Activated B cell treated with CpG ODN at 0.5 μM for 24 hours (primary cell): ENCODE data around the gene CFAP73. TPM values are rescaled to one million over a fixed set of nuclear protein-coding genes. Genes with fewer than 3 reads are reported as not detected.
A peak's percentile ranks its signal among the peaks of the same experiment; 100 is the strongest.

Experiments
- ATAC-seq: fragments of 200-7000 bp; cut with Tn5 transposase; one replicate; pipeline ENCODE4 v1.10.0; 2021; ENCODE audit warnings: low read depth, mild to moderate bottlenecking, moderate library complexity
- CTCF ChIA-PET: fragments of 350-600 bp; sonication (Branson Sonifier 250); formaldehyde crosslinking; loops from one replicate; lab custom pipeline; 2021; ENCODE audit warnings: antibody characterized with exemption; lab: Charles Lee
- POLR2A ChIA-PET: fragments of 350-600 bp; sonication (Branson Sonifier 250); formaldehyde crosslinking; loops from one replicate; lab custom pipeline; 2021; ENCODE audit warnings: antibody characterized with exemption; lab: Charles Lee
- DNase-seq: peaks from one replicate; pipeline ENCODE4 v3.0.0; 2022
- H3K27ac Mint-ChIP-seq: one replicate; pipeline ENCODE4 v1.8.0; 2020; ENCODE audit warnings: mixed read lengths
- H3K27me3 Mint-ChIP-seq: one replicate; pipeline ENCODE4 v1.8.0; 2021; ENCODE audit warnings: mixed read lengths
- H3K36me3 Mint-ChIP-seq: one replicate; pipeline ENCODE4 v1.8.0; 2021; ENCODE audit warnings: low read depth, mixed read lengths
- H3K4me1 Mint-ChIP-seq: one replicate; pipeline ENCODE4 v1.8.0; 2021; ENCODE audit warnings: mixed read lengths
- H3K4me3 Mint-ChIP-seq: one replicate; pipeline ENCODE4 v1.8.0; 2020; ENCODE audit warnings: mild to moderate bottlenecking, mixed read lengths
- H3K9me3 Mint-ChIP-seq: one replicate; pipeline ENCODE4 v1.8.0; 2020; ENCODE audit warnings: mixed read lengths
- intact Hi-C: fragments of 100-400 bp; cut with micrococcal nuclease; formaldehyde crosslinking; loops from one replicate; pipeline ENCODE4 v1.15.1; 2024
- total RNA-seq: library from RNA; stranded (reverse); gene quantifications from 2 replicates; pipeline ENCODE4 v1.2.3, GENCODE V29; 2022
- TF ChIP-seq, protein P1 (sequence below): fragments of 200-600 bp; IDR thresholded peaks from one replicate; pipeline ENCODE4 v1.8.0; 2022; ENCODE audit warnings: antibody characterized with exemption, mild to moderate bottlenecking

CFAP73 gene
- total RNA-seq, 1 donor from 2014 or later = 1.1 TPM

GRCh38 chr12:113162102-113163029 is 12.8 kb downstream of the CFAP73 start:
- TF ChIP-seq, protein P1, sequence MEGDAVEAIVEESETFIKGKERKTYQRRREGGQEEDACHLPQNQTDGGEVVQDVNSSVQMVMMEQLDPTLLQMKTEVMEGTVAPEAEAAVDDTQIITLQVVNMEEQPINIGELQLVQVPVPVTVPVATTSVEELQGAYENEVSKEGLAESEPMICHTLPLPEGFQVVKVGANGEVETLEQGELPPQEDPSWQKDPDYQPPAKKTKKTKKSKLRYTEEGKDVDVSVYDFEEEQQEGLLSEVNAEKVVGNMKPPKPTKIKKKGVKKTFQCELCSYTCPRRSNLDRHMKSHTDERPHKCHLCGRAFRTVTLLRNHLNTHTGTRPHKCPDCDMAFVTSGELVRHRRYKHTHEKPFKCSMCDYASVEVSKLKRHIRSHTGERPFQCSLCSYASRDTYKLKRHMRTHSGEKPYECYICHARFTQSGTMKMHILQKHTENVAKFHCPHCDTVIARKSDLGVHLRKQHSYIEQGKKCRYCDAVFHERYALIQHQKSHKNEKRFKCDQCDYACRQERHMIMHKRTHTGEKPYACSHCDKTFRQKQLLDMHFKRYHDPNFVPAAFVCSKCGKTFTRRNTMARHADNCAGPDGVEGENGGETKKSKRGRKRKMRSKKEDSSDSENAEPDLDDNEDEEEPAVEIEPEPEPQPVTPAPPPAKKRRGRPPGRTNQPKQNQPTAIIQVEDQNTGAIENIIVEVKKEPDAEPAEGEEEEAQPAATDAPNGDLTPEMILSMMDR = no peak
- no peak overlapping the region for H3K4me3 Mint-ChIP-seq
- intact Hi-C loops = no loop called here
- DNase-seq (no peak), ATAC-seq (no peak)
- ChIA-PET CTCF (interaction anchor here (1.5 kb wide), 1 partner anchor 114 kb away, joined by 3 read pairs; no protein-coding TSS in a partner anchor), POLR2A (interaction anchor here (0.7 to 1.4 kb wide), 3 partner anchors 9 to 56 kb away, joined by 3 to 7 read pairs (median 5); no protein-coding TSS in a partner anchor)
- H3K27me3 Mint-ChIP-seq = no peaks in the 10 kb centered on the region
- H3K27ac Mint-ChIP-seq = peak overlapping the region; percentile 35
- no peaks in the 10 kb centered on the region for H3K9me3 Mint-ChIP-seq
- H3K4me1 Mint-ChIP-seq = no peaks in the 10 kb centered on the region
- H3K36me3 Mint-ChIP-seq = peaks cover 94% of the 10 kb centered on the region

- intact Hi-C loops = no loop called here
- Mint-ChIP-seq H3K4me1 (no peaks in the 10 kb centered on the region), H3K9me3 (no peaks in the 10 kb centered on the region), H3K36me3 (peaks cover 94% of the 10 kb centered on the region), H3K27me3 (no peaks in the 10 kb centered on the region), H3K27ac (no peak overlapping the region), H3K4me3 (no peak overlapping the region)
- TF ChIP-seq, protein P1 = no peak
- ATAC-seq (no peak), DNase-seq (no peak)
- POLR2A ChIA-PET = interaction anchor here (1.4 kb wide), 1 partner anchor 10 kb away, joined by 3 read pairs; no protein-coding TSS in a partner anchor
- CTCF ChIA-PET = interaction anchor here (1.5 kb wide), 1 partner anchor 115 kb away, joined by 3 read pairs; no protein-coding TSS in a partner anchor
Measured at GRCh38 chr12:113163030-113163360, 13.5 kb downstream of the CFAP73 start.

GRCh38 chr12:113164014-113164413 is 14.5 kb downstream of the CFAP73 start:
- no peaks in the 10 kb centered on the region for H3K4me1 Mint-ChIP-seq
- DNase-seq (no peak), ATAC-seq (no peak)
- peaks cover 93% of the 10 kb centered on the region for H3K36me3 Mint-ChIP-seq
- POLR2A ChIA-PET = no interaction called here
- CTCF ChIA-PET = interaction anchor here (1.5 kb wide), 1 partner anchor 10 kb away, joined by 6 read pairs; no protein-coding TSS in a partner anchor
- TF ChIP-seq, protein P1 = no peak
- H3K9me3 Mint-ChIP-seq = no peaks in the 10 kb centered on the region
- H3K27me3 Mint-ChIP-seq = no peaks in the 10 kb centered on the region
- H3K27ac Mint-ChIP-seq = no peak overlapping the region
- intact Hi-C loops = no loop called here
- H3K4me3 Mint-ChIP-seq = no peak overlapping the region

DNA sequence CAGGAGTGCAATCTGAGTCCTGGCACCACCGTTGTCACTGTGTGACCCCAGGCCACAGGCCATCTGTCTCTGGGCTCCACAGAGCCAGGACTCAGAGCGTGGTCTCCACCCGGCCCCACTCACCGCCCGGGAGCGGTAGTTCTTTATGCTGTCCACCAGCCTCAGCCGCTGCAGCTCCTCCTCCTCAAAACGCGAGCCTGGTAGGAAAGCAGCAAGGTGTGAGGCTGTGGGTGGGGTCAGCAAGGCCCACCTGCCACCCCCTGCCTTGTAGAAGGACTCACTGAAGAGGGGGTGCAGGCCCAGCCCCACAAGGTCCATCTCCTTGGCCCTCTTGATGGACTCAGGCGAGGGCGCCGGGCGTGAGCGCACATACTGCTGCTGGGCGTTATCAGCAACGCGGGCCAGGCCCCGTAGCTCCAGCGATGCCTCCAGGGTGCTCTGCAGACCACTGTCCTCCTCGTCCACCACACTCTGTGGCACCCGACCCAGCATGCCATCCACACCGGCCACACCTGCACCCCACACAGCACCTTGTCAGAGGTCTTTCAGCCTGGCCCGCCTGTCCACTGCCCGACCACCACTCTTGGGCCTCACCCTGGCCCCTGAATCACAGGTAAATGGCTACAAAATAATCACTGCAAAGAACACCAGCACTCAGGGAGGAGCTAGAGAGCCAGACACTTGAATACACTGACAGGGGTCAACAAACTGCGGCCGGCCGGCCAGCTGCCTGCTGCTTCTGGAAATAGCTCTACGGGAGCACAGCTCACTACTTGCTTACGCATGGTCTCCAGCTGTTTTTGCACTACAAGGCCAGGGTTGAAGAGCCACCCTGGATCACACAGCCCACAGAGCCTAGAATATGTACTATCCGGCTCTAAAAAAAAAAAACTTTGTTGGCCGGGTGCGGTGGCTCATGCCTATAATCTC is 16.3 kb downstream of the CFAP73 start:
- H3K4me1 Mint-ChIP-seq = peaks cover 2% of the 10 kb centered on the region
- POLR2A ChIA-PET = interaction anchor here (0.9 to 1.6 kb wide), 2 partner anchors 13 to 19 kb away, joined by 4 read pairs; partner anchors contain the start of gene DDX54
- ATAC-seq = no peak
- TF ChIP-seq, protein P1 = no peak
- intact Hi-C loops = no loop called here
- H3K9me3 Mint-ChIP-seq = no peaks in the 10 kb centered on the region
- CTCF ChIA-PET = interaction anchor here (0.9 to 1.5 kb wide), 2 partner anchors 8 to 9 kb away, joined by 4 to 6 read pairs; no protein-coding TSS in a partner anchor
- no peaks in the 10 kb centered on the region for H3K27me3 Mint-ChIP-seq
- no peak overlapping the region for H3K4me3 Mint-ChIP-seq
- H3K27ac Mint-ChIP-seq = no peak overlapping the region
- H3K36me3 Mint-ChIP-seq = peaks cover 90% of the 10 kb centered on the region
- DNase-seq = no peak
